ENCODE results near the gene INKA1.
A peak's percentile ranks its signal among the peaks of the same experiment; 100 is the strongest.
"Not testable (repeated sequence)": the region's sequence is repeated elsewhere in the genome, so short reads cannot be mapped to it uniquely, and the experiment has no call there.

INKA1 gene

DNA sequence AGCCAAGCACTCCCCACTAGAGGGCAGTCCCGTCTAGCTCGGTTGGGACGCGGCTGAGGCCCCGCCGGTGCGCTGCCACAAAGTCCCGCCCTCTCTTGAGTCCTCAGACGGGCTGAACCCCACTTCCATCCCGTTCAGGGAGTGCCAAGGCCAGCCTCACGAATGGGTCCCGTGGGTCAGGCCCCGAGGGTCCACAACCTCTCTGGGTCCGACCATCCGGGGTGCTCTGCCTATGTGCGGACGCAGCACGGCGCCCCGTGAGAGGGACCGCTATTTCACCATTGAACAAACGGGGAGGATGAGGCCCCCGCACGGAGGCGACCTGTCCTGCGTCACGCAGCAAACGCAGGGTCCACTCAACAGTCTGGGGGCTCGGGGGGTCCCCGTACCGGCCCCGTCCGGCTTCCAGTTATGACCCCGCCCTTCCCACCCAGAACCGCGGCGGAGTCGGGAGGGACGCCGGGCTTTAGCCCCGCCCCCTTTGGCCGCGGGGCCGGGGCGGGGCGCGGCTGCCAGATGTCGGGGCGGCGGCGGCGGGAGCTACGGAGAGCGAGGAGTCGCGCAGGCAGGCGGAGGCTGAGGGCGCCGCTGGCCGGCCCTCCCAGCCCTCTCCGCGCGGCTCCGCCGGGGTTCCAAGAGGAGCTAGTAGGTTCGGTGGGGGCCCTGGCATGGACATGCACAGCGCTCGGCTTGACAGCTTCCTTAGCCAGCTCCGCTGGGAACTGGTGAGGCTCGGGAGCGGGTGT lies at the start of gene INKA1:
TSS of gene INKA1 (plus strand) at position 543 of the 746 bp plus-strand sequence. CDS start at position 675, 132 bp downstream.
- DNase-seq: peak; percentile 27

DNA sequence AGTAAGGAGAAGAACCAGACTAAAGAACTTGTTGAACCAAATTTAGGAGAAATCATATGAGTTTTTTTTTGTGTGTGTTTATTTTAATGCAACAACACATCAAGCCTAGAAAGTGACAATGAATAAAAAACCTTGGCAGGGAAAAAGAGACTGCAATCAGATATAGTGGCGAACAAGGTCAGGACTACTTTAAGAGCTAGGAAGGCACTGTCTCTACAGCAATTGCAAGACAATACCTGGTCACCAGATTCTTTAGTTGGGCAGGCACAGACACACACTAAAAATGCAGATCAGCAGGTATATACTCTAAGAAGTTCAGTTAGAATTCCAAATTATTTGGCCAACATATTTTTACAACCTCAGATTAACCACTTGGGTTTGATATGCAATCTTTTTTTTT lies 48.5 kb upstream of the INKA1 start:
- DNase-seq: no peak

DNA sequence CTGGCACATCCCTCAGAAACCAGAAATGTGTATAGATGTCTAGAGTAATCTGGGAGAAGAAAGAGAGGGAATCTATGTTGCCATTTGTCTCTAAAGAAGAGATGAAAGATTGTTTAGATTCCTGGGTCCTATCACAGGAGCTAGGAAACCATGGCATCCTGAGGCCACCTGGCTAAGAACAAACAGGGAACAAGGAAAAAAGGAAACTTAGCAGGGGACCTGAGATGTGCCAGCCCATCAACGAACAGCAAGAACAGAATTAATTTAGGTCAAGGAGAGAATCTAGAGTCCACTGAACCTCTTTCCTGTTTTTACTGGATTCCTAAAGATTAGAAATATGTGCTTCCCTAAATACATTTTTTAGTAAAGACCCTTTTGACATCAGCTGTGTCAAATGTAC lies 47.0 kb upstream of the INKA1 start:
- no peak for DNase-seq

DNA sequence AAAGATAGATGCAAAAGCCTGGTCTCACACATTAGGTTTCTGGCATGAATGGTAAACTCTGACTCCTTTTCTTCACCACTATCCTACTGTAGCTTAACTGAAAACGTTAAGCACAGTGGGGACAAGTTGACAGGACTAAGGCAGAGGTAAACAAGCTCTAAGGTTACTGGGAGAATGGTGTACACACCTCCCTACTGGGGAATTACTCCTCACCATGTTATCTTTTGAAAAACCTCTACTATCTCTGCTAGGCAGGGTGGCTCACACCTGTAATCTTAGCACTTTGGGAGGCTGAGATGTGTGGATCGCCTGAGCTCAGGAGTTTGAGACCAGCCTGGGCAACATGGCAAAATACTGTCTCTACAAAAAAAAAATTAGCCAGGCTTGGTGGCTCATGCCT lies 45.9 kb upstream of the INKA1 start:
- no peak for DNase-seq

DNA sequence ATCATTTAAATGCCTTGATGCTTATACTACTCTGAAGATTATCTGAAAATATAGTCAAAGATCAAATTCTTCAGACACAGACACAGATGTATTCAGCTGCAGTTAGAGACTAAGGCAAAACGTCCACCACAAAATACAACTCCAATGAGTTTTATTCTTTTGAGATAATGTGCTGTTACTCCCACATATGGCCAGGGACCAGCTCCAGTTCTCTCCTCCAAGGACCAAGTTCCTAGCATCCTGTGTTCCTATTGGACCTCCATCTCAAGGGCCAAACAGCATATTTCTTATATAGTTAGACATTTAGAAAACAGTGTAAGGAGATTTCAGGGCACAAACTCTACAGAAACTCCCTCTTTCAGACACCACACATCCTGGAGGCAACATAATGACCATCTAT lies 43.8 kb upstream of the INKA1 start:
- DNase-seq: no peak

DNA sequence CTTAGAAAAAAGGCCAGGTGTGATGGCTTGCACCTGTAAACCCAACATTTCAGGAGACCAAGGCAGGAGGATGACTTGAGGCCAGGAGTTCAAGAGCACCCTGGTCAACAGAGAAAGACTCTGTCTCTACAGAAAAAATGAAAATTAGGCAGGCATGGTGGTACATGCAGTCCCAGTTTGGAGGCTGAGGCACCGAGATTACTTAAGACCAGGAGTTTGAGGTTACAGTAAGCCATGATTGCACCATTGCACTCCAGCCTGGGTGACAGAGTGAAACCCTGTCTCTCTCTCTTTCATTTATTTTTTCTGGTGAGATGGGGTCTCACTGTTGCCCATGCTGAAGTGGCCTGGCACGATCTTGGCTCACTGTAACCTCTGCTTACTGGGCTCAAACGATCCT lies 41.4 kb upstream of the INKA1 start:
- DNase-seq: no peak

DNA sequence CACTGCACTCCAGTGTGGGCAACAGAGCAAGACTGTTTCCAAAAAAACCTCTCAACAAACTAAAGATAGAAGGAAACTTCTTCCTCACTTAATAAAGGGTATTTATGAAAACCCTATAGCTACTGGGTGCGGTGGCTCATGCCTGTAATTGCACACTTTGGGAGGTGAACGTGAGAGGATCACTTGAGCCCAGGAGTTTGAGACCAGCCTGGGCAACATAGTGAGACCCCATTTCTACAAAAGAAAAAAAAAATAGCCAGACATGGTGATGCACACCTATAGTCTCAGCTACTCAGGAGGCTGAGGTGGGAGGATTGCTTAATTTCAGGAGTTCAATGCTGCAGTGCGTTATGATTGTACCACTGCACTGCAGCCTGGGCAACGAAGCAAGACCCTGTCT lies 39.1 kb upstream of the INKA1 start:
- no peak for DNase-seq

DNA sequence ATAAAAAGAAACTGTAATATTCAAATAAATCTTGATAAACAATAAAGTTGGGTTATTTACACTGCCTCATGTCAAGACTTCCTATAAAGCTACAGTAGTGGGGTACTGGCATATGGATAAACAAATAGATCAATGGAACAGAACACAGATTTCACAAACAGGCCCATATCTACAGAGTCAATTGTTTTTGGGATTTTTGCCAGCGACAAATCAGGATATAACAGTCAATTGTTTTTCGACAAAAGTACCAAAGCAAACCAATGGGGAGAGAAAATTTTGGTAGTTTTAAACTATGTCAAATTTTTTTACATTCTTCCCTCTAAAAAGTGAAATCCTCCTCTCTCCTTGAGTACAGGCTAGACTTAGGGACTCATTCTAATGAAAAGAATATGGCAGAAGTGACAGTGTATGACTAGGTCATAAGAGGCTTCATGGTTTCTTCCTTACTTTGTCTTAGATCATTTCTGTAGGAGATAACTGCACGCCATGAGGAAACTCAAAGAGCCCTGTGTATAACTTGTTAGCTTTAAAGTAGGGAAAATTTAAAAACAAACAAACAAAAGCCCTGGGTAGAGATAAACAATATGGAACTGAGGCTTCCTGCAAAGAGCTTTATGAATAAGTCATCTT lies 33.7 kb upstream of the INKA1 start:
- no peak for DNase-seq

DNA sequence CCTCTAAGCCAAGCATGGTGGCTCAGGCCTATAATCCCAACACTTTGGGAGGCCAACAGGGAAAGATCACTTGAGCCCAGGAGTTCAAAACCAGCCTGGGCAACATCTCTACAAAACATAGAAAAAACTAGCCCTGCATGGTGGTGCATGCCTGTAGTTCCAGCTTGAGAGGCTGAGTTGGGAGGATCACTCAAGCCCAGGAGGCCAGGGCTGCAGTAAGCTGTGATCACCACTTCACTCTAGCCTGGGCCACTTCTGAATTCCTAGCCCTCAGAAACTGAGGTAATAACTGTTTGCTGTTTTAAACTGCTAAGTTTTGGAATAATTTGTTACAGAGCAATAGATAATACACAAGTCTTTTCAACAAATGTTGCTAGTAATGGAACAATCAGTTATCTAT lies 33.1 kb upstream of the INKA1 start:
- DNase-seq: no peak

DNA sequence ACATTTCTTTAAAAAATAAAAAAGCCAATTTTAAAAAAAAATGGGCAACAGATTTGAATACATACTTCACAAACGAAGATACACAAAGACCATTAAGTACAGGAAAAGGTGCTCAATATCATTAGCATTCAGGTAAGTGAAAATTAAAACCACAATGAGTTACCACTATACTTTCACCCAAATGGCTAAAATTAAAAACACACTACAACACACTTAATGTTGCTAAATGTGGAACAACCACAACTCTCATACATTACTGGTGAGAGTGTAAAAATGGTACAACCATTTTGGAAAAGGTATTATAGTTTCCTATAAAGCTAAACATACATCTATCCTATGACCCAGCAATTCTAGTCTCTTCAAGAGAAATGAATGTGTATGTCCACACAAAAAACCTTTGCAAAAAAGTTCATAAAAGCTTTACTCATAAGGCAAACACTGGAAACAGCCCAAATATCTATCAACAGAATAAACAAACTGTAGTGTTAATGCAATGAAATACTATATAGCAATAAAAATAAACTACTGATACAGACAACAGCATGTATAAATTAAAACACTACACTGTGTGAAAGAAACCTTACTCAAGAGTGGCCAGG lies 31.6 kb upstream of the INKA1 start:
- DNase-seq: no peak

DNA sequence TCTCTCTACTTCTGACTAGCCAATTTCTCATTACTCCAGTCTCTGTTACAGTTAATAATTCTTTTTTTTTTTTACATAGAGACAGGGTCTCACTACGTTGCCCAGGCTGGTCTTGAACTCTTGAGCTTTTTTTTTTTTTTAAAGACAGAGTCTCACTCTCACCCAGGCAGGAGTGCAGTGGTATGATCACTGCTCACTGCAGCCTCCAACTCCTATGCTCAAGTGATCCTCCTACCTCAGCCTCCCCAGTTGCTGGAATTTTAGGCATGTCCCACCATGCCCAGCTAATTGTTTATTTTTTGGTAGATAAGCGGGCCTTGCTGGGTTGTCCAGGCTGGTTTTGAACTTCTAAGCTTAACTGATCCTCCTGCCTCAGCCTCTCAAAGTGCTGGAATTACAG lies 30.4 kb upstream of the INKA1 start:
- no peak for DNase-seq

DNA sequence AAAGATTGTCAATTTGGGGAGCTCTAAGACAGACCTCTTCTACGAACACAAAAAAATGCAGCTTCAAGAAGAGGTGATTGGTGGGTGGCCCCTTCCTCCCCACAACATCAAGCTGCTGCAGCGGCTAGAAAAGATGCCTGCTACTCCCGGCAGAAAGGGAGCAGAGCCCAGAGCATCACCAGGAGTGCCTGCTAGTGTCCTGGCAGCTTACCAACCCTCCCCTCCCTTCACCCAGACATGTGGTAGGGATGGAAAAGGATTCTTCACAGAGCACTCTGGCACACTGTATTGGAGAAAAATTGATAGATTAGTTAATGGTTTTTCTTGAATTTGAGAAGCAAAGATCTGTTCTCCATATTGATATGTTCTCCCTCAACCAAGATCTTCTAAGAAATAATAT lies 27.5 kb upstream of the INKA1 start:
- DNase-seq: no peak

DNA sequence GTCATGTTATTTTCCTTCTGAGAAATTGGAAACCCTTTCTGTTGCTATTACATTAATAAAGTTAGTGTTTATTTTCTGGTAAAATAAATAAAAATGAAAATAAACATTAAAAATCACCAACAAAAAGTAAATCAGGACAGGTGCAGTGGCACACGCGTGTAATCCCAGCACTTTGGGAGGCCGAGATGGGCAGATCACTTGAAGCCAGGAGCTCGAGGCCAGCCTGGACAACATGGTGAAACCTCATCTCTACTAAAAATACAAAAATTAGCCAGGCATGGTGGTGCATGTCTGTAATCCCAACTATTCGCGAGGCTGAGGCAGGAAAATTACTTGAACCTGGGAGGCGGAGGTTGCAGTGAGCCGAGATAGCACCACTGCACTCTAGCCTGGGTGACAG lies 27.0 kb upstream of the INKA1 start:
- DNase-seq: not testable (repeated sequence)

DNA sequence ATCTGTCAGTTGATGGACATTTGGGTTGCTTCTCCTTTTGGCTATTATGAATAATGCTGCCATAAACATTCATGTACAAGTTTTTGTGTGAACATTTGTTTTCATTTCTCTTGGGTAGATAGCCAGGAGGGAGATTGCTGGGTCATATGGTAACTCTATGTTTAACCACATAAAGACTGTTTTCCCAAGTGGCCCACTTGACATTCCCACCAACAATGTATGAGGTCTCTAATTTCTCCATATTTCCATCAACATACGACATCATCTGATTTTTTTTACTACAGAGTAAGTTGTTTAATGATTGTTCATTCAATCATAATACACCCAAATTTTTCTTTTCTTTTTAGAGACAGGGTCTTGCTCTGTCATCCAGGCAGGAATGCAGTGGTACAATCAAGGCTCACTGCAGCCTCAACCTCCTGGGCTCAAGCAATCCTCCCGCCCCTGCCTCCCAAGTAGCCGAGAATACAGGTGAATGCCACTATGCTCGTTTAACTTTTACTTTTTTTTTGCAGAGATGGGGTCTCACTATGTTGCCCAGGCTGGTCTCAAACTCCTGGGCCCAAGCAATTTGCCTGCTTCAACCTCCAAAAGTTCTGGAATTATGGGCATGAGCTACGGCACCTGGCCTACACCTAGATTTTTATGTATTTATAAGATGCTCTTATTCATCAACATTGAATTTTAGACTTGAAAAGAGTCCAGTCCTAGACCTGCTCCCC lies 23.5 kb upstream of the INKA1 start:
- DNase-seq: no peak

DNA sequence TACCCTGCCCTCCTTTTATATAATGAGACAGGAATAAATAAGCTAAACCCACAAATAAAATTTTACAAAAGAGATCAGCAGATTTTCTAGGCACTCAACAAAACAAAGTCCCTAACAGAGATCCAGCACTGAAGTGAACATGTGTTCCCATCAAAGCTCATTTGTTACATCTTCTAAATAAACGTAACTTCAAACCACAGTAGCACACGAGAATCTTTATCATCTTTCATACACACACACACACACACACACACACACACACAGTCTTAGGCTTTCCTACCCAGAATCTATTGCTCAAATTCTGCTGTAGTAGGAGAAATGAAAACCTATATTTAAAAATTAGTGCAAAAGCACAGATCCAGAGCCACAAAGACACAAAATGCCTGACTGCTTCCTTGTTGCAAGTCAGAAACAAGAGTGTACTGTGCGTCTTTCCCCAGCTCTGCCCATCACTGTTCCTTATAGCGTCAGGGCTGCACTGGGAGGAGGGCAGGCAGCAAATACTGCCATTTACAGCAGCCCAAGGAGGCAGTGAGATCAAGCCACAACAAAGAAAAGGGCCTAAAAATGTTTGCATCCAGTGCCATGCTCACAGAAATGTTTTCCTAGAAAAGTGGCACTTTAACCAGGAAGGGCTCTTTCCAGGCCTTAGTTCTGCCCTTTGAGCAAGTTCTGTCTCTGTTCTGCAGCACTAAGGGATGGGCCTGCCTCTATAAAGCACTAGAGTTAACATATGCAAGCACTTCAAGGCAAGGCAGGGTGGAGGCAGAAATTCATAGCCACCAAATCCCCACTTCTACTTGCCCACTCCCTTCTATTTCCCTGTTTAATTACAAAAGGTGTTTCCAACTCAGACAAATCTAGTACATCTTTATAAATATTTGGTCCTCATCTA lies 22.7 kb upstream of the INKA1 start:
- no peak for DNase-seq

DNA sequence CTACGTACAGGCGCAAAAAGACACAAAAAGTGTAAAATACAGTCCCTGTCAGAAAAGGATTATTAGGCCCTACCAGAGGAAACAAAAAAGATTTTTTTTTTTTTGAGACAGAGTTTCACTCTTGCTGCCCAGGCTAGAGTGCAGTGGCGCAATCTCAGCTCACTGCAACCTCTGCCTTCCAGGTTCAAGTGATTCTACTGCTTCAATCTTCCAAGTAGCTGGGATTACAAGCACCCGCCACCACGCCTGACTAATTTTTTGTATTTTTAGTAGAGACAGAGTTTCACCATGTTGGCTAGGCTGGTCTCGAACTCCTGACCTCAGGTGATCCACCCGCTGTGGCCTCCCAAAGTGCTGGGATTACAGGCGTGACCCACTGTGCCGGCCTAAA lies 22.1 kb upstream of the INKA1 start:
- DNase-seq: not testable (repeated sequence)

DNA sequence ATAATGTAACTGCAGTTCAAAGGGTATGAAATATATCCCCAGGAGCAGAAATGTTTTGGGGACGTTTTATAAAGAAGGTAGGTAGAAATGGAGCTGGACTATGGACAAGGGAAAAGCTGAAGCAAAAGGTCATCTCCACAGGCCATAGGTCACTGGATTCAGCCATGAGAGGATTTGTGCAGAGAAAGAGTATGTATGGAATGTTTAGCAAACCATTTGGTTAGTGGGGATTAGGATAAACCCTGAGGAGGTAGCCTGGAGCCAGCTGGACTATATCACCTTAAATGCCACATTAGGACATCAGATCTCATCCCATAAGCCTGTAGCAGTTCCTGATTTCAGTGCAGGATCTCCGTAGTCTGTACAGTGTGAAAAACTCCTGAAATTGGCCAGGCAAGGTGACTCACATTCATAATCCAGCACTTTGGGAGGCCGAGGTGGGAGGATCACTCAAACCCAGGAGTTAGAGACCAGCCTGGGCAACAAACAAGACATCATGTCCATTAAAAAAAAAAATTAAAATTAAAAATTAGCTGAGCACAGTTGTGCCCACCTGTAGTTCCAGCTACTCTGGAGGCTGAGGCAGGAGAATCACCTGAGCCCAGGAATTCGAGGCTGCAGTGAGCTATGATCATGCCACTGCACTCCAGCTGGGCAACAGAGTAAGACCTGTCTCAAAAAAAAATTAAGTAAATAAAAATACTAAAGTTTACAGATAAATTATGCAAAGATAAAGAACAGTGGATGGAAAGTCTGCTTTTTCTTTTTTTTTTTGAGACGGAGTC lies 21.5 kb upstream of the INKA1 start:
- DNase-seq: no peak

DNA sequence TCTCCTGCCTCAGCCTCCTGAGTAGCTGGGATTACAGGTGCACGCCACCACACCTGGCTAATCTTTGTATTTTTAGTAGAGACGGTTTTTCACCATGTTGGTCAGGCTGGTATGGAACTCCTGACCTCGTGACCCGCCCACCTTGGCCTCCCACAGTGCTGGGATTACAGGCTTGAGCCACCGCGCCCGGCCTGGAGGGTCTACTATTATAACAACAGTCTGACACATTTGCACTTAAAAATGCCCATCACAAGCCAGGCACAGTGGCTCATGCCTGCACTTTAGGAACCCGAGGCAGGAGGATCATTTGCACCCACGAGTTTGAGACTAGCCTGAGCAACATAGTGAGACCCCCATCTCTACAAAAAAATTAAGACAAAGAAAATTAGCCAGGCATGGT lies 20.8 kb upstream of the INKA1 start:
- DNase-seq: not testable (repeated sequence)

DNA sequence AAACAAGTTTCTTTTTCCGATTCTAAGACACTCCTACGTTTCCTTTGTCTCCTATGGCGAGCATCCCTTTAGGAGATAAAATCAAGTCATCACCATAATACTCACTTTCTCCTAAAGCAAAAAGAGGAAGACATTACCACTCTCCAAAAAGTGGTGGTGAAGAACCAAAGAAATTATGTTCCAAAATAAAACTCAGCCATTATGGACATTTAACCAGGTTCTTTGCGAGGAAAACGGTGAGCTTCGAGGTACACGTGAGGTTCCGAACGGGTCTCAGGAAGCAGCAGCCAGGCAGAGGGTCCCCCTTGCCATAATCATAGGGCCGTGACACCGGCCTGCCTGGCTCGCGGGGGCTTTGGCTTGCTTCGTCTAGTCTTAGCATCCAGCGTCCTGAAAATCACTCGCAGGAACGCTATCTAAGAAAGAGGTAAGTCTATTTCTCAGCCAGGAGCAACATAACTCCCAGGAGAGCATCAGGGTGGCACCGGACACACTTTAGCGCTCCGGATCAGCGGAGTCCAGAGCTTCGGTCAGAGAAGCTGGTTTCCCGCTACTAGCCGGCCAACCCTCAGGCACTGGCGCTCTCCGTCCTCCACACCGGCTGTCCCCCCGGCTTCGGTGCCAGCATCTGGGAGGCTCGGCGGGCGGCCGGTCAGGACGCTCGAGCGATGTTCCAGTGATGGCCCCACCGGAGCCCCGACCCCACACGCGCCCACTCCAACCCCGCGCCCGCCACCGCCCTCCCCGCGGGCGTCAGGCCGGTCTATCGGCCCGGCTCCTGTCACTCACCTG lies 17.3 kb upstream of the INKA1 start:
- no peak for DNase-seq

DNA sequence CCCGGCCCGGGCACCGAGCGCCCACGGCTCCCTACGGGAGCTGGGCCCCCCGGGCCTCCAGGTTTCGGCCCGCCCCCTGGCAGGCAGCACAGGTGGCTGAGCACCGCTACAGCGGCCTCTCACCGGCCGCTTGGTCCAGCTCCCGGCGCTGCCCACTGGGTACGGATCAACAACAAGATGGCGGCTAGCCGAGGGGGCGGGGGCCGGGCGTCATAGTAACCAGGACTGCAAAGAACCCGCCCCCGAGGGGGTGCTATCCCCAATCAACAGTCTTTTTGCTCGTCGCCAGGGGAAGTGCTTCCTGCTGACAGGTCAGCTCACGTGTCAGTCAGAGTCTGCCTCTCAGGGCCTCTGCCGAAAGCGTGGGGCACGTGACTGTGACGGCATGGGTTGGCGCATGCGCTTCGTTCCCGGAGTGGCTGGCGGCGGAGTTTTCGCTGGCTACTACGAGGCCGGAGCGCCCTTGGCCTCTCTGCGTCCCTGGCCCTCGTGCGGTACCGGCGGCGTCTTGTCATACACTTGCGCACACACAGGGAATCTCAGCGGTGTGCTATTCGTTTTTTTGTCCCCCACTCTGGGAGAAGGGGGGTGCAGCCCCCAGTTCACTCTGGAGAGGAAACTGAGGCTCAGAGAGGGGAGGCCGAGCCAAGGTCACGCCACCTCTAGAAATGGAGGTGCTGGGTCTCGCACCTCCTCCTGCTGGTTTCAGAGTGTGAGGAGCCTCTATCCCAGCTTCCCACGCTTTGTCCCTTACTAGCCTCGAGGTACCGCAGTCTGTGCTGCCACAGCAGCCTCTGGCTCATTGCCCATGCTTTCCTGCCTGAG lies 16.5 kb upstream of the INKA1 start, which contains the start of gene IP6K1:
TSS of gene IP6K1 (minus strand) at position 186 of the 825 bp plus-strand sequence. CDS start 38,502 bp downstream, outside the sequence.
- peak; percentile 95 for DNase-seq
